ENCODE data around the gene TJP1.

TJP1 gene

GRCh38 chr15:29813009-29813408 lies 9.3 kb downstream of the TJP1 start:
- DNase-seq, result no peak
- peak overlapping the region; percentile 12; the same call in 1 of the 2 replicates for H3K27ac ChIP-seq
- no peak for TF ChIP-seq CTCF (IDR thresholded peaks at IDR 0.05; ENCODE audit: low read depth, low read length)
- no peaks in the 10 kb centered on the region for H3K9me3 ChIP-seq (ENCODE audit: severe bottlenecking)
- no peaks in the 10 kb centered on the region for H3K27me3 ChIP-seq (ENCODE audit: insufficient read depth, low read depth, severe bottlenecking)
- H3K4me3 ChIP-seq (ENCODE audit: low read depth, low read length), result no peak overlapping the region
- H3K36me3 ChIP-seq, result peaks cover 3% of the 10 kb centered on the region; the same call in 1 of the 2 replicates

DNA sequence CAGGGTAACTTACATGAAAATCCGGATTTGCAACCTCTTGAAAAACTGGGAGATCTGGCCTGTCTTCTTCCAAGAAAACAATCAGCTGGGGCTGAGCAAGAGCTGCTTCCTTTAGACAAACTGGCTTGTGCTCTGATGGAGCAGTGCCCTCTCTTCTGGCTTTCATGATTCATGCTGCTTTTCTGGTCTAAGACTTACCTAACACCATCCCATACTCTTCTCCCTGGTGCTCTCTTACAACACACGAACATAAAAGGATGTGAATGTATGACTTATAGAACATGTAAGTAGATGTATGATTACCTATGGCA lies 9.9 kb downstream of the TJP1 start:
- peak overlapping the region; percentile 5; the same call in 1 of the 2 replicates for H3K27ac ChIP-seq
- H3K27me3 ChIP-seq (ENCODE audit: insufficient read depth, low read depth, severe bottlenecking), result no peaks in the 10 kb centered on the region
- DNase-seq, result no peak
- no peaks in the 10 kb centered on the region for H3K9me3 ChIP-seq (ENCODE audit: severe bottlenecking)
- no peak overlapping the region for H3K4me3 ChIP-seq (ENCODE audit: low read depth, low read length)
- H3K36me3 ChIP-seq, result 0 out of 2 replicates have a peak, but pooled peaks cover 3% of the 10 kb centered on the region
- TF ChIP-seq CTCF (IDR thresholded peaks at IDR 0.05; ENCODE audit: low read depth, low read length), result no peak

DNA sequence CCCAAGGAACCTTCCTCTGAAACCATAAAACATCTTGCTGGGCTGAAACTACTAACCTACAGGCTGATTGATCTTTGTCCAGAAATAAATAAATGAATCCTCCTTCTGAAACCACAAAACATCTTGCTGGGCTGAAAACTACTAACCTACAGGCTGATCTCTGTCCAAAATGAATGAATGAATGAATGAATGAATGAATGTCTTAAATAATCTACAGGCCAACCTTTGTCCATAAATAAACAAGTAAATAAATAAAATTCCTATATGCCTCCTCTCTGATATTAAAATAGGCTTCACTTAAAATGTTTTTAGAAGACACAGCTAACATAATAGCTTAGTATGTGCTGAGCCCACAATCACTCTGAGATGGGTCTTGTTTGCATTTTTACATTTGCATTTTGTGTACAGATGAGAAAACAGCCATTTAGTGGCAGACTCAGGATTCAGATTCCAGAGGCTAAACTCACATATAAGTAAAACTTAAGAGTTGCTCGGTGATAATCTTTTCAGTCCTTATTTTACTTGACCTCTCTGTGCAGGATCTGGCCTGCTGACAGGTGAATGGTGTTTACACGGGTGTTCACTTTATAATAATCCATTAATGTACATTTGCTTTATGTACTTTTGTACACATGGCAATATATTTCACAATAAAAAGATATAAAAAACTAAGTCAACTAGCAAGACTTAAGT lies 10.4 kb downstream of the TJP1 start:
- H3K9me3 ChIP-seq (ENCODE audit: severe bottlenecking), result no peaks in the 10 kb centered on the region
- H3K27me3 ChIP-seq (ENCODE audit: insufficient read depth, low read depth, severe bottlenecking), result no peaks in the 10 kb centered on the region
- H3K4me3 ChIP-seq (ENCODE audit: low read depth, low read length), result no peak overlapping the region
- DNase-seq, result no peak
- 0 out of 2 replicates have a peak, but pooled peaks cover 3% of the 10 kb centered on the region for H3K36me3 ChIP-seq
- H3K27ac ChIP-seq, result peak overlapping the region; percentile 5; the same call in 1 of the 2 replicates
- no peak for TF ChIP-seq CTCF (IDR thresholded peaks at IDR 0.05; ENCODE audit: low read depth, low read length)

GRCh38 chr15:29805708-29806104 lies 16.6 kb downstream of the TJP1 start:
- DNase-seq, result no peak
- H3K4me3 ChIP-seq (ENCODE audit: low read depth, low read length), result no peak overlapping the region
- no peak for TF ChIP-seq CTCF (IDR thresholded peaks at IDR 0.05; ENCODE audit: low read depth, low read length)
- H3K27ac ChIP-seq, result no peak overlapping the region
- H3K27me3 ChIP-seq (ENCODE audit: insufficient read depth, low read depth, severe bottlenecking), result no peaks in the 10 kb centered on the region
- H3K9me3 ChIP-seq (ENCODE audit: severe bottlenecking), result no peaks in the 10 kb centered on the region
- peaks cover 3% of the 10 kb centered on the region for H3K36me3 ChIP-seq

- peaks cover 3% of the 10 kb centered on the region for H3K36me3 ChIP-seq
- TF ChIP-seq CTCF (IDR thresholded peaks at IDR 0.05; ENCODE audit: low read depth, low read length), result no peak
- no peak overlapping the region for H3K27ac ChIP-seq
- H3K4me3 ChIP-seq (ENCODE audit: low read depth, low read length), result no peak overlapping the region
- H3K9me3 ChIP-seq (ENCODE audit: severe bottlenecking), result no peaks in the 10 kb centered on the region
- no peaks in the 10 kb centered on the region for H3K27me3 ChIP-seq (ENCODE audit: insufficient read depth, low read depth, severe bottlenecking)
- DNase-seq, result no peak
Measured at GRCh38 chr15:29805043-29805707, 17.1 kb downstream of the TJP1 start.
